A204.1 (cell line): ENCODE data around the gene BRS3.

Experiments
- FAIRE-seq: peaks from 2 replicates; lab custom pipeline; 2012; peaks lifted over from hg19 to GRCh38; lab: Jason Lieb, UNC

The BRS3 gene

DNA sequence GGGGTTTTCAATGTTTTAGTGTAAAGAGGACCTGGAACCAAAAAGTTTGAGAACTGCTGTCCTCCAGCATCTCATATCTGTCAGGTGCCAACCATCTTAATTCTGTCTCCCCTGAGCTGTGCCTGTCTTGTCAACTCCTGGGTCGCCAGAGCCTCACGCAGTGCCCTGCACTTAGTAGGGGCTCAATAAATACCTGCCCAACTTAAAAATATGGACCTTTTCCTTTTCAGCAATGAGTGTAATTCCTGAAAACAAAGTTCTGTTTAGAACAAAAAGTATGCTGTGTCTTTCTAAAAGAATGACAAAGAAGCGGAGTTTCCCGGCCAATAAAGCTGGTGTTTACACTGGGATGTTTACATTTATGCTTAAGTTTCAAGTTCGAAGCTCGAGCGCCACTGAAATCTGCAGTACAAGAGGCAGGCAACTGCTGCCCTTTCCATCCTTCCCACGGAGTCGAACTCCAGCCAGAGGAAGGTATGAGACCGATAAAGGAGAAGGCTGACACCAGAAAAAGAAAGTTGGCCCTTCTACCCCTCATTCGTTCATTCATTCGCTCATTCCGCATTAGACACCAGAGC lies 8.5 kb downstream of the BRS3 start:
- no peak for FAIRE-seq

DNA sequence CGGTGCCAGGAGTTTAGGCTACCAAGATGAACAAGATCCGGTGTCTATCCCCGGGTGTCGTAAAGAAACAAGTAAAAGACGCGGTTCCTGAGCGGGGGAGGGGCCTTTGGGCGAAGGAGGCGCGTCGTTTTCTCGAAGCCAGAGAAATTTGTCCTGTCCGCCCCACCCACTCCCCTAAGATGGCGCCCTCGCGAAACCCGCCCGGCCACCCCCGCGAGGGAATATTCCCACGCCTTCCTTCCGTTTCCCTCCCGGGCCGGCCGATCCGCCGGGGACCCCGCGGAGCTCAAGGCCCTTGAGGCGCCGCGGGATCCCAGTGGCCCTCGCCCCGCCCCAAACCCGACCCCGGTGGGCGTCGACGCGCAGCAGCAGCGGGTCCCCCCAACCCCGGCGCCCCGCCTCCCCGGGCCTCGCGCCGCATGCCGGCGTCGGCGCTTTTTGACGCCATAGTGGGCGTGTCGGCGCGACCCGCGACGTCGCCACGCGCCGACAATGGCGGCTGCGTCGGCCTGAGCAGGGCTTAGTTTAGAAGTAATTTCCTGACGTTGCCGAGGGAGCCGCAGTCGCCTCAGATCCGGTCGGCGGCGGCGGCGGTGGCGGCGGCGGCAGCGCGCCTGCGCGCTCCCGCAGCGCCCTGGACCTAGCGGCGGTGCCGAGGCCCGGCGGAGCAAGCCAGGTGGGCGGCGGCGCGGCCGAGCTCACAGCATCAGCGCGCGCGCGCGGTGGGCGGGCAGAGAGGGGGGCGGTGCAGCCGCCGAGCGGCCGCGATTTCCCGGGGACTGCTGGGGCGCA lies 9.2 kb downstream of the BRS3 start:
- FAIRE-seq, result no peak

DNA sequence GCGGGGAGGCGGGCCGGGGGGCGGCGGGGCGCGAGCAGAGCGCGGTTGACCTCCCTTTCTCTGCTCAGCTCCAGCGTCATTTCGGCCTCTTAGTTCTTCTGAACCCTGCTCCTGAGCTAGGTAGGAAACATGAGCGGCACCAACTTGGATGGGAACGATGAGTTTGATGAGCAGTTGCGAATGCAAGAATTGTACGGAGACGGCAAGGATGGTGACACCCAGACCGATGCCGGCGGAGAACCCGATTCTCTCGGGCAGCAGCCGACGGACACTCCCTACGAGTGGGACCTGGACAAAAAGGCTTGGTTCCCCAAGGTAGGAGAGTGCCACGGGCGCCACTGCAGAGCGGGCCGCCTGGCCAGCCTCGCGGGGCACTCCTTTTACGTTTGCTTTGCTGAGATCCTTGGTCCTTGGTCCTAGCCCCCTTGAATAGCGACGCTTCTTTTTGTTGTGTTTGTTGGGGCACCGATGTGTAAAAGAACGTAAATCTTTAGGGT lies 9.9 kb downstream of the BRS3 start, which contains the start of gene HTATSF1:
TSS of gene HTATSF1 (plus strand) at position 37 of the 497 bp plus-strand sequence. CDS start at position 130, 93 bp downstream.
- FAIRE-seq, result no peak

DNA sequence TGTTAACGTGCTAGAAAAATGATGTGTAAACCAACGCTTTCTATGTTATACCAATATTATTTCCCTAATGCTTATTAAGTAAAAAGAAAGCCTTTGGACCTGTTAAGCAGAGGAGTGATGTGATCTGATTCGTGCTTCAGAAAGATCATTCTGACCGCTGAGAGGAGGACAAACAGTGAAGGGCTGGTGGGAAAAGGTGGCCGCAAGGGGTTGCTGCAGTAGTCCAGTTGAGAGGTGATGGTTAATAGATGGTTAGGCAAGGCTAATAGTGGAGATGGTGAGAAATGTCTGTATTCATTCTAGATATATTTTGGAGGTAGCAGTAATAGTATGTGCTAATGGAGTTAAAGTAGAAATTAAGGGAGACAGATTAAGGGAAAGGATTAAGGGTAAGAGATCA lies 31.3 kb downstream of the BRS3 start:
- FAIRE-seq, result no peak

DNA sequence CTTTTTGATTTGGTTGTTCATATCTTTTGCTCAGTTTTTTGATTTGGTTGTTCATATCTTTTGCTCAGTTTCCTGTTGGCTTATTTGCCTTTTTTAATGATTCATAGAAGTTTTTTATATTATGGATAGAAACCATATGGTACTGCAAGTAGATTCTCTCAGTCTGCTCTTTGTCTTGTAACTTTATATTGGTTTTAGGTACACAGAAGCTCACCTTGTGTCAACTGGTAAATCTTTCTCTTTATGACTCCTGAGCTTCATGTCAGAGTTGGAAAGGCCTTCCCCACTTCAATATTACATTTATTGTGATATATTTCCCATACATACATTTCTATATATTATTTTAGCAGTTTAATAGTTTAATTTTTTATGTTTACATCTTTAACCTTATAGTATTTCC lies 36.0 kb downstream of the BRS3 start:
- no peak for FAIRE-seq

DNA sequence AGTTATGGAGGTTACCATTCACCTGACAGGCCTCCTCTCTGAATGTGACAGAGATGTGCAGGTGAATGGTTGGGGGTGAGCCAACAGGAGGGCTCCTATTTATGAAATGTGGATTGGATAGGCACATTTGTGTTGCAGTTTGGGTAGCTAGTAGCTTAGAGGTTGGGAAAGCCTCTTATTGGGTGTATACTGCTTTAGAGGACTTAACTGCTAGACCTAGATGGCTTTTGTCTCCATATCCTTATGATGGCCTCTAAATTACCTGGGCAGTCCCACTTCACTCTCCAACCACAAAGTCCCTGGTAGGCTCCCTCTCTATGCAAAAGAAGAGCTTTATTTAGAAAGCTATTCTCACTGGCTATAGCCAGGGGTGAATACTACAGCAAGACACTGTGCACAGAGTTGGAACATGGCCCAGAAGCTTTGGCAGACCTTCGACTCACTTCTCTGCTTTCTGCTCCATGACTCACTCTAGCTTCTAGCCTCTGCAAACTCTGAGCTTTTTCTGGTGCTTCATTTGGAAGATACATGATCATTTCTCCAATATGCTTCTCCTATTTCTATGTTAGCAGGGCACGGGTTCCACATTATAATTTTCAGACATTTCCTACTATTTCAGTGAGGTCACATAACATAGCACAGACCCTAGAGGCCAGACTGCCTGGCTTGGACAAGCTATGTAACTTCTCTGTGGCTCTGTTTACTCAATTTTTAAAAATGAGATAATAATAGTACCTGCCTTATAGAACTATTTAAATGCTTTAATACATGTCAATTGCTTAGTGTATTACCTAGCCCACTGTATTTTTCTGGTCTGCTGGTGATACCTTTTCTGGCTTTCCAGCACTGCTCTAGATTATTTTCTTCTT lies 38.2 kb downstream of the BRS3 start:
- FAIRE-seq, result no peak

DNA sequence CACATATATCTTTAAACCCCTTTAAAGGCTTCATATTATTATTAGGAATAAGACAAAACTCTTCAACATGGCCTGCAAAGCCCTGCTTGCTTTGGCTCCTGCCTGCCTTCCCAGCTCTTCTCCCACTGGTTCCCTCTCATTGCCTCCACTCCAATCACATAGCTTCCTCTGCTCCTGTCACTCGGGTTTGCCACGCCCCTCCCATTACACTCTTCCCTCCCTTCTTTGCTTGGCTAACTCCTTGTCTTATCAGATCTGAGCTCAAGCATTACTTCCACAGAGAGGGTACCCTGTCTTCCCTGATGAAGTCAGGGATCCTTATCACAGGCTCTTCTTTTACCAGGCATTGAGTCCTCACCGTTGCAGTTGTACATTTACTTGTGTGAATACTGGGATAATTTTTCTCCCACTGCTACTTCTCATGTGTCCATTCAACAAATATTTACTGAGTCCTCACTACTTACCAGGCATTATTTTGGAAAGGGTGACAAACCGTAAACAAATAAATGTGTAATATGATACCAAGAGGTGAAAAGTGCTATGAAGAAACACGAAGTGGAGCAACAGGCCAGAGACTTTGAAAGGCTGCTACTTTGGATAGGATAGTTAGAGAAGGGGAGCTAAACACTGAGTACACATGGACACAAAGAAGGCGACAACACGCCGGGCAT lies 41.0 kb downstream of the BRS3 start:
- no peak for FAIRE-seq

DNA sequence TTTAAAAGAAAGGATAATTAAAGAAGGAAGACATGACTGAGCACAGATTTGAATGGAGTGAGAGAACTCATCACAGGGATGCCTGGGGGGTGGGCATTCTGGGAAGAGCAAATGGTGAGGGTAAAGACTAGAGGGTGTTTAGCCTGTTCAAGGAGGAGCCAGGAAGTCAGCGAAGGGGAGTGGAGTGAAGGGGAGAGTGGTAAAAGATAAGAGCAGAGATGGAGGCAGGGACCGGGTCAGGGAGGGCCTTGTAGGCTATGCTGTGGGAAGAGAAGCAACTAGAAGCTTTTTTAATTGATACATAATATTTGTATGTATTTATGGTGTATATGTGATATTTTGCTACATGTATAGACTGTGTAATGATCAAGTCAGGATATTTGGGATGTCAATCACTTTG lies 42.0 kb downstream of the BRS3 start:
- no peak for FAIRE-seq

DNA sequence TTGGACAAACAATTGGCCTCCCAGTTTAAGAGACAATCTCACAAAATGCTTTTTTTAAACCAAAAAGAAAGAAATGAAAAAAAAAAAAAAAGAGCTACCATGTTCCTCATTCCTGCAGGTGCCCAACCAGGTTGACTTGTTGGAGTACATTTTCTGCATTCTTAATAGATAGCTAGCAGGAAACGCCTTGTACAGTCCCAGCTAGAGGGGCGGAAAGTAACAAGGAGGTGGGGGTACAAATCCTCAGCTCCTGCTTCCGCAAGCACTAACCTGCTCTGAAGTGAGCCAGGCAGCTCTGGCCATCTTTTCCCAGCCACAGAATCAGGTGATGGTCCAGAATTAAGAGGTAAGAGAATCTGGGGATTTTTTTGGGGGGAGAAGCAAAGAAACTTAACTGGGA lies 44.2 kb downstream of the BRS3 start, which contains the start of gene VGLL1:
TSS of gene VGLL1 (plus strand) at position 265 of the 400 bp plus-strand sequence. CDS start 3,806 bp downstream, outside the sequence.
- no peak for FAIRE-seq

DNA sequence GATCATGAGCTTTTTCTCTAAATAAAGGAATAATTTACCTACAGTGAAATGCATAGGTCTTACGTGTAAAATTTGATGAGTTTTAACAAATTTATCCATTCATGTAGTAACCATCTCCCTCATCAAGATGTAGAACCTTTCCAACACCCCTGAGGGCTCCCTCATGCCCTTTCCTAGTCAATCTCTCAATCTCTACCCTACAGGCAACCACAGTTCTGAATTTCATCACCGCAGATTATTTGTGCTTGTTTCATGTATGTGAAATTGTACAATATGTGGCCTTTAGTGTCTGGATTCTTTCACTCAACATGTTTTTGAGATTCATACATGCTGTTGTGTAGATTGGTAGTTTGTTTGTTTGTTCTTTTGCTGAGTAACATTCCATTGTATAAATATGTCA lies 46.4 kb downstream of the BRS3 start:
- no peak for FAIRE-seq

DNA sequence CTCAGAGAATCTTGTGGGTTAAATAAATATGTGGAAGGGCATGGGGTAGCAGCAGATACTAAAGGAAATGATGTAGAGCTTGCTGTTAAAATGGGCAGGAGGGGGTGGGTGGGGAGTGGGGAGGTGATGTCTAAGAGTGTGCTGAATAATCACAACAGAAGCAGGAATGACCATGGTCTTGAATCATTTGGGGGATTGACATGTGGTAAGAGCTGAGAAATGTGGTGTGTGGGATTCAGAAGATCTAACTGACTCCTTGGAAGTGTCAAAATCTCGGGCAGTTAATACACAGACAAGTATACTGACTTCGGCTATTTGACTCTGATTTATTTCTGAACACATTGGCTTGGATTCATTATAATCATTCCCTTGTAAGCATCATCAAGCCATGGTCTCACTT lies 51.1 kb downstream of the BRS3 start:
- no peak for FAIRE-seq

DNA sequence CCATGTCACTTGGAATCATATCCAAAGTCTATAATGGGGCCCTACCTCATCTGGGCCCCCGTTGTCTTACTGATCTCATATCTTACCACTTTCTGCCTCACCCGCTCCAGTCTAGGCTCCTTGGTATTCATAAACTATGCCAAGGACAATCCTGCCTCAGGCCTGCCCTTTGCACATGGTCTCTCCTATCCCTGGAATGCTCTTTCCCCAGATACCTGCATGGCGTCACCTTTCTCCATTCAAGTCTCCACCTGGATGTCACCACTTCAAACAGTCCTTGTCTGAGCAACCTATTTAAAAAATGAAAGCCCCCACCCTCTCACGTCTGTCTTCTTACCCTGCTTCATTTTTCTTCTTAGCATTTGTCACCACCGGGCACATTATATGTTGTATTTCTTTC lies 52.5 kb downstream of the BRS3 start:
- FAIRE-seq, result no peak

DNA sequence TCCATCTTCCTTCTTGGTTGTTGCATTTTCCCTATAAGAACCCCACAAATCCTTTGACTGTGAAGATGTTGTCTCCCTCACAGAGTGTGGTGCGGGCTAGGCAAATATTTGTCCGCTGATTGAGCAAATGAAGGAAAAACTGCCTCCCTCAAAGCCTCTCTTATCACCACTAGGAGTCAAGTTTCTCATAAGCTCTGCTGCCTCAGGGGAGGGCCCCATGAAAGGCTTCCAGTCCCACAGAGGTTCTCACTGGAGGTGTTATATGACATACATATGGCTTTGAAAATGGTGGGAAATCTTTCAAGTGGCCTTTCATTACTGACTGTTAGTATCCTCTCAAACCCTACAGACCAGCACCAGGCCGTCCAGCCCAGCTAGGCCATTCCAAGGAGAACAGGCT lies 53.5 kb downstream of the BRS3 start:
- FAIRE-seq, result no peak

DNA sequence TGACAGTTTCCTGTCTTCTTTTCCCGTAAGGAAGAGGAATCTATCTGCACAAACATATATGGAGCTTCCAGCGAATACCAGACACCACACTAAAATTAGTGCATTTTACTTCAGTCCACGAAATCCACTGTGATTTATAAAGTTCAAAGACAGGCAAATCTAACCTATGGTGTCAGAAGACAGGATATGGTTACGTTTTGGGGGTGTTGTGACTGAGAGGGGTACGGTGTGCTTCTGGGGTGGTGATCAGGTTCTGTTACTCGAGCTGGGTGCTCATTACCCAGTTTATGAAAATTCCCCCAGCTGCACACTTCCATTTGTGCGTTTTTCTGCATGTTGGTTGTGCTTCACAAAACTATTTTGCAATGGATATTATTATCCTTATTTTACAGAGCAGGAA lies 54.5 kb downstream of the BRS3 start:
- FAIRE-seq, result no peak
